ENCODE measurements around the gene CLRN2. TPM values are rescaled to one million over a fixed set of nuclear protein-coding genes. Genes with fewer than 3 reads are reported as not detected.
A peak's percentile ranks its signal among the peaks of the same experiment; 100 is the strongest.

CLRN2 gene, protein sequence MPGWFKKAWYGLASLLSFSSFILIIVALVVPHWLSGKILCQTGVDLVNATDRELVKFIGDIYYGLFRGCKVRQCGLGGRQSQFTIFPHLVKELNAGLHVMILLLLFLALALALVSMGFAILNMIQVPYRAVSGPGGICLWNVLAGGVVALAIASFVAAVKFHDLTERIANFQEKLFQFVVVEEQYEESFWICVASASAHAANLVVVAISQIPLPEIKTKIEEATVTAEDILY
- not detected for total RNA-seq

DNA sequence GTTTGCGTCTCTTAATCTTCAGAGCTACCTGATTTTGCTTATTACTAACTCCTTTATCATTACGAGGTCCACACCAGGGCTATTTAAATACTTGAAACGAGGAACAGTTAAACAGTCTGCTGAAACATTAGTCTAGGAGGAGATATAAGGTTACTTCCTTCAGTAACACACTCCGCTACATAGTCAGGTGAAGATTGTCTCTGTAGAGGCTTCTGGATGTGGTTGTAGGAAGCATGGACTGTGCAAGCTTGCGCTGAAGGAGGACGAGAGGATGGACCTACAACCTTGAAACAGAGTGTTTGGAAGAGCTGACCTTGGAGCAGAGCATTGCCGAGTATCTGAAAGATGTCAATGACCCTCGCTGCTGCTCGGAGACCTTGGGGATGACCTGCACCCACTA, at the start of gene CLRN2:
CLRN2 (plus strand) TSS at position 301 of the 400 bp plus-strand sequence. CDS start 102 bp downstream, outside the sequence.
- no peak for DNase-seq

DNA sequence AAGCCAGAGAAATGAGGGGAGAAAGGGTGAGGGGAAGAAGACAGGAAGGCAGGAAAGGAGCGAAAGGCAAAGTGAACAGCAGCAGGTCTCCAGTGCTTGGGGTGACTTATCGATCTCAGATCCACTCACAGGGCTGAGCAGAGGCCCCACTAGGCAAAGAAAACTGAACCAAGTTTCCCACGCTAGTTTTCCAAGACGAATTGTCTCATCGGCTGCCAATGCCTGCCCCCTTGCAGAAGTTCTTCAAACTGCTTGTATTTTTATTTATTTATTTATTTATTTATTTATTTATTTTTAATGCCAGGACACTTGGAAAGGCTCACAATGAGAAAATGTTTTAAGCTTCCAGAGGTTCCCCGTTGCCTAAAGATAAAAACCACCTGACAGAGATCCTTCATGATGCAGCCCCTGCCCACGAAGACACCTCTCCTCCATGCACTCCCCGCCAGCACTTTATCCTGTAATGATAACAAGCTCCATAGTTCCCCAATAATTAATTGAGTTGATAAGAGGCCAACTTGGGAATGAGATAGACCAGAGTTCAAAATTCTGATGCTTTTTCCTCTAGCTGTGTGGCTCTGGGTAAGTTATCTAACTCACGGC, 46.2 kb upstream of the CLRN2 start:
- no peak for DNase-seq

DNA sequence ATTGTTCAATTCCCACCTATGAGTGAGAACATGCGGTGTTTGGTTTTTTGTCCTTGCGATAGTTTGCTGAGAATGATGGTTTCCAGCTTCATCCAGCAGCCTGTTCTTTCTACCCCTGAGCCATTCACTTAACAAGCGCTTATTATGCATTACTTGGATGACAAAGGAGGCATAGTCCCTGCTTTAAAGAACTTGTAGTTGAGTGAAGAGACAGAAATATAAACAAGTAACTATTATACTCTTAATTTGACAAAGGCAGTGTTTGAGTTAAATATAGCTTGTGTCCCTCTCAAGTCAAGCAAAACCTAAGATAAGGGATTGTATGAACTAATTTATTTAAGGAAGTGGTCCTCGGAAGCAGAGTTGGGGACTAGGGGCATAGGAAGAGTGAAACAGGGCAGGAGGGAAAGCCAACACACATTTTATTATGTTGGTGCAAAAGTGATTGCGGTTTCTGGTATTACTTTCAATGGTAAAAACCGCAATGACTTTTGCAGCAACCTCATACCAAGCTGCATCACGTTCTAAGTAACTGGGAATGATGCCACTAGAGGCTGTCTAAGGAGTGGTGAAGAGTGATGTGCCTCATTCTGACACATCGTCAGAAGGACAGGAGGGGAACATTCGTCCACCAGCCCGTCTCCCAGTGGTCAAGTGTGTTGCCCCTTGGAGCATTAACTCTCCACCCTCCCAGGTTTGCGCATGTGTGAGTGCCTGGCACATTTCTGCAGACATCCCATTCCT, 44.9 kb upstream of the CLRN2 start:
- DNase-seq: no peak

DNA sequence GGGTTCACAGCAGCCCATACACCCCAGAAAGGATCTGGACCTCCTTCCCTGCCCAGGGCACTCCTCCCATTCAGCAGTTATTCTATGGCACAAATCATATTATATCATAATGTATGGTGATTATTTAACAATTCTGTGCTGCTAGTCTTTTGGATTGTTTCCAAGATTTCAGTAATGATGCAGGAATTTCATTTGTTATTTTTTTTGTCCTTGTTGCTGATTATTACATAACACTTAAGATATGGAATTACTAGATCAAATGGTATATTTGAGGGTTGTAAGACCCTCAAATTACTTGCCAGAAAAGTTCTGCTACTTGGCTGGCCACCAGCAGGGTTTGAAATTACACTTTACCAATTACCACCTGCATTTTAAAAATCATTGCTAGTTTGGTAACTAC, 39.5 kb upstream of the CLRN2 start:
- DNase-seq: no peak

DNA sequence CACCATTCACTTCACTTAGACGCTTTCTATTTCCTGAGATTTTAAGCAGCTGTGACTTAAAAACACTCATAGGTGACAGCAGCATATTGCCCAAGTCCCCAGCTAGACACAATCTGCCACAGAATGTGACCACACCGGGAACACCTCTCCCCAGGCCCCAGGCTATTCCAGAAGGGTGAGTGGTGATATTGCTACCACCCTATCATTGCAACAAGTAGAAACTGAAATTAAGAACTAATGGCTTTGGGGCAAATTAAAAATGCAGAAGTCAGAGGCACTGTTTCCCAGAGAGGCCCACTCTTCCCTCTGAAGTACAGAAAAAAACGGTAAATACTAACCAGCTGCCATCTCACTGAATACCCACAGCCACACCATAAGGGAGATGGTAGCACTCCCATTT, 38.1 kb upstream of the CLRN2 start:
- no peak for DNase-seq

DNA sequence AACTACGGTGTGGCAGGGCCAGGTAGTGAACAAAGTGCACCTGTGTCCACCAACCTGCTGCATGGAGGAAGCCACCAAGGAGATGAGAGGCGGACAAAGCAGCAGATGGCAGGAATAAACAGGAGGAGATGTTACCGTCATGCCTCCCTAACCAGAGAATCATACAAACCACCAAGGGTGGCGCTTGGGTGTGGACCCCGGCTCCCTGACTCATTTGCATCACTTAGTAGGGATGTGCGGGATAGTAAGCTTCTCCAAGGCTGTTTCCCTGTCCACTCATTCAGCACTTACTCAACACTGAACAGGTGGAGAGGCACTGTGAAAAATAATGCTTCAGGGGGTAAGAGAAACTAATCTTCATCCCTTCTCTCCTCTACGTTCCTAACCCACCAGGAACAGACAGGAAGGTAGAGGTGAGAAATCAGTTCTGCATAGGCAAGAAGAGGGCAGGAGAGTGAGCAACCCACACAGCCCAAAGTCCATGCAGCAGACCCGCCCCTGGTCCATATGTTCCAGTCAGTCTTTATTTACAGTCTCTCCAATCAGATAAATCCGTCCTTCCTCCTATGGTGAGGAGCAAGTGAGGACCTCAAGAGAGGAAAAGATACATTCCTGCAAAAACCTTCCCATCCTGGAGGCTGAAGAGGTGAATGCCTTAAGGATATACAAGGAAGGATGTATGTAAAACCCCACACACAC, 37.0 kb upstream of the CLRN2 start:
- no peak for DNase-seq

DNA sequence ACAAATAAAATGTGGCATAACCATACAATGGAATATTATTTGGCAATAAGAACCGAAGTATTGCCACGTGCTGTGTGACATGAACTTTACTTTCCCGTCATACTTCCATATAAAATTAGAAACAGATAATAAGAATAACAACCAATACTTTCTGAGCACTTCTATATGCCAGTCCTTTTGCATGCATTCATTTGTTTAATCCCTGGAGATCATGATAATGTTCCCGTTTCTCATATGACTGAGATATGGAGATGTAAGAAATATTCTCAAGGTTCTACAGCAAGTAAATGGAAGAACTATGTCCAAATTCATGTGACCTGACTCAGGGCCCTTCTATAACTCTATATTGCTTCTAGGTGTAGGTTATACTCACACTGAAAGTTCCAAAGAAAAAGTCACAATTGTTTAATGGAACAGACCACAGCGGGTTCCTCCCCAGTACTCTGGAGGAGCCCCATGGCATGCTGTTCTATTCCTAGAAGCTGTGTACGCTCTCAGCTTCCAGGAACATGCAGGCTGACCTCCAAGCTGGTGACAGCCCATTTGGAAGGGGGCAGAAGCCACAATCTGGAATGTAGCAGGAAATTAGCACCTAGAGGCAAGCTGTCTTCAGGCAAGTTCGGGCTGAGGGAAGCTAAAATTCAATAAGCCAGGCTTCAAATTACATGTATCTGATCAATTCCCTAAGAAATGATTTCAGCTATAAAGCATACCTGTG, 34.6 kb upstream of the CLRN2 start:
- no peak for DNase-seq

DNA sequence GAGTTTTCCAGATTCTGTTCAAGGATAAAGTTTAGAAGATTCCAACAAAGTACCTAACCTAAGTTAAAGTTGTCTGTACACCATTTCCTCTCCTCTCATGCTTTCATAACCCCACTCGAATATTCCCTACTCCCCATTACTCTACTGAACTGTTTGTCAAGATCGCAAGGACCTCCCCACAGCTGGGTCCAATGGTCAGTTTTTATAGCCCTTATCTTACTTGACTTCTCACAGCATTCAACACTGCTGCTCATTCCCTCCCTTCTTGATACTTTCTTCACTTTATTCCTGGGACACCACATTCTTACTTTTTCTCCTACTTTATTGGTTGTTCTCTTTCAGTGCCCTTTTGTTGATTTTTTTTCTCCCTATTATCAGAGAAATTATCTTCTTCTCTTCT, 34.0 kb upstream of the CLRN2 start:
- DNase-seq: no peak

DNA sequence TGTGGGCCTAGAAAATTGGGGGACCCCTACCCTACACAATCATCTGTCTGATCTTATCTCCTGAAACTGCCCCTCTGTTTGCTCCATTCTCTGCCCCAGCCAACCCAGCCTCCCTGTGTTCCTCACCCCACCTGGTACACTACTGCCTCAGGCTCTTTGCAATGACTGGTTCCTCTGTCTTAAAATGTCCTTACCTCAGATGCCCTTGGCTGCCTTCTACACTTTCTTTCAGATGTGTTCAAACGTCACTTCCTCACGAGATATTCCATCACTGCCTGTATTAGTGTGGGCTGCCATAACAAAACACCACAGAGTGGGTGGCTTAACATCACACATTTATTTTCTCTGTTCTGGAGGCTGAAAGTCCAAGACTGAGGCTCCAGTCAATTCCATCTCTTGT, 32.2 kb upstream of the CLRN2 start:
- DNase-seq: no peak

DNA sequence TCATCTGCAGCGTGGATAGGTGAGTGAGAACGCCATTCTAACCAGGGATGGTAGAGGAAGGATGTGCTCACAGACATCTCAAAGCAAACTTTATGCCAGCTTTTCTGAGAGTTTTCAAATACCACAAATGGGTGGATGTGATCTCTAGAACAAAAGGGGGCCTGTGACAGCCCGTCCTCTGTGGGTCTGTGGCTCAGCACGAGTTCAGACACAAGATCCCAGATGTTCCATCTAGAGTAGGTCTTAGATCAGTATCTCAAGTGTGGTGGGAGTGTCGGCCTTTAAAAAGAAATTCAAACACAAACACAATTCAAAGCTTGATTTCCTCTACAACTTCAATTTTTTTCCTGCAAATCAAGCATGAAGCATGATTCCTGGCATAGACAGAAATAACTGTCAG, 25.8 kb upstream of the CLRN2 start:
- no peak for DNase-seq

DNA sequence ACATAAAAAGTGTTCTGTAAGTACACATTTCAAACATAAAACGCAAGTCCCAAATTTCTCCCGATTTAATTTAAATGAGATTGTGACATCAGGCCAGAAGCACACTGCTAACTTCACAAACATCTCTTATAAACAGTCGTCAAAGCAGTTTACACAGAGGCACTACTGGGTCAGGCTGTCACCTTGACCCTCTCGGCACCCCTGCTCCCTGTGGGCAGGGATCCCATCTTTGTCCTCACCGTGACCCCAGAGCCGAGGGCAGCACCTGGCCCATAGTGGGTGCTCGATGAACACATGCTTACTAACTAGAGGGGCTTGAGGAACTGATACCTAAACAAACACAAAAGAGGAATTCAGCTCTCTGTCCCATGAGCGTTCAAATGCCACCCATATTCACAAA, 25.2 kb upstream of the CLRN2 start:
- no peak for DNase-seq

DNA sequence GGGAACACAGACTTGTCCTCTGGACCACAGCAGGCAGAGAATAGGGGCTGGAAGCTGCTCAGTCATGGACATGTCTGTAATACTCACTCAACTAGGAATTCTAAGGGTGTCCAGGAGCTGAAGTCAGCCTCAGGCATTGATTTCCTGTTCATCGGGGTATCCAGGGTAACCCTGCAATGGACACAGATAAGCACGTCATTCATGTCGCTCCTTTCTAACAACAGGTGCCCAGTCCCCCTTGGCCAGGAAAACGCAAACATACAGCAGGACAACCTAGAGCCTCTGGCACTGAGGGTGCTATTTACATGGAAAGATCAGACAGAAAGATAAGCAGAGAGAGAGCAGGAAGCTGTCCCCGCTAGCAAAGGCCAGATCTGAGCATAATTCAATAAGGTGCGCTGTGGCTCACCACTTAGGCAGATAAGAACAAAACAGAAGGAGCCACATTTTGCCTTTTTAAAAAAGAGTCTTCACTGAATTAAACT, 24.3 kb upstream of the CLRN2 start:
- DNase-seq: no peak

DNA sequence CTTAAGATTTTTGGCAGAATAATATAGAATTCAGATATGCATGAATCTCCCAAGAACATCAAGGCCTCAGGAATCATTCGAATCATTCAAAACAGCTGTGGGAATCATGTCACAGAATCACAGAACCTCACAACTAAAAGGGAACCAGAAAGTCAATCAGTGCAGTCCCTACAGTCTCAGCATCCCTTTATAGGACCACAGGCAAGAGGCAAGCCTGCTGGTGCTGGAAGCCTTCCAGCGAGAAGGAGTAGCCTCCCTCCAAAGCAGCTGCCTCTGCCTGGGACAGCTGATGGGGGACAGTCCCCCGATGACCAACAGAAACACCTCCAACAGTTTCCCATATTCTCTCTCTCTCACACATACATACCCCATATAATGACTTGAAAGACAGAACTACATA, 23.8 kb upstream of the CLRN2 start:
- DNase-seq: no peak

DNA sequence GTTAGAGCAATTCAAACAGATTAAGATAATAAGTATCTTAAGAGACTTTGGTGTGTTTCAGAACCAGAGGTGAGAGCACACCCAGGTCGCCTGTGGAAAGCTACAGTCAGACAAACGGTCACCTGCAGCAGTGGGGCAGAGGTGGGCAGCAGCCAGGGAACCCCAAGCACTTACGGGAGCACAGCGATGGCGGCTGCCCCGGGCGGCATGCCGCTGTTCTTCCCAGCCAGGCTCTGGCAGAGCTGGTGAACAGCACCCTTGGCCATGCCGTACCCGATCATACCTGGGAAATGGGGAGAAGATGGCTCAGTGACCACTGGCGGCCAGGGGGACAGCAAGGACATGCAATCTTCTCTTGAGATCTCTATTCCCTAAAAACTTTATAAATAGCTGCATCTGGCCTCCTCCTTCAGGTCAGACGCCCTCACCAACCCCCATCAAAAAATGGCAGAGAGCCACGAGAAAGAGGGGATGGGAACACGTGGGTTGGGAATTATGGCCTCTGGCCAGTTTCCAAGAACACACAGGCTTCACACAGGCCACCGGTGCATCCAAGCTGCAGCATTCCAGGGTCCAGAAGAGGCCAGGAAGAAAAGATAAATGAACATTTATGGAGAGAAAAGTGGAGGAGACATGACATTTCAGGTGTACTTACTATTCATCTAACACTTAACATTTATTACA, 22.8 kb upstream of the CLRN2 start:
- DNase-seq: no peak

DNA sequence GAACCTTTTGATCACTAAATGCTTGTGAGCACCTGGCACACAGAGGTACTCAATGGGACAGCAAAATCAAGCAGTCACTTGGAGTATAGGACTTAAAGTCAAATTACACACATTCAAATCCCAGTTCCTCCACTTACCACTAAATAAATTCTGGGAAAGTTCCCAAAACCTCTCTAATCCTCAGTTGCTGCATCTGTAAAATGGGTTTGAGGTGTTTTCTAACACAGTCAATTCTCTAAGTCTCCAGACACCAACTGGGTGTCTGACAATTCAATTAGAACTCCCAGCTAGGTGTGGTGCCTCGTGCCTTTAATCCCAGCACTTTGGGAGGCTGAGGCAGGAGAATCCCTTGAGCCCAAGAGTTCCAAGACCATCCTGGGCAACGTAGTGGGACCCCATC, 22.1 kb upstream of the CLRN2 start:
- DNase-seq: no peak

DNA sequence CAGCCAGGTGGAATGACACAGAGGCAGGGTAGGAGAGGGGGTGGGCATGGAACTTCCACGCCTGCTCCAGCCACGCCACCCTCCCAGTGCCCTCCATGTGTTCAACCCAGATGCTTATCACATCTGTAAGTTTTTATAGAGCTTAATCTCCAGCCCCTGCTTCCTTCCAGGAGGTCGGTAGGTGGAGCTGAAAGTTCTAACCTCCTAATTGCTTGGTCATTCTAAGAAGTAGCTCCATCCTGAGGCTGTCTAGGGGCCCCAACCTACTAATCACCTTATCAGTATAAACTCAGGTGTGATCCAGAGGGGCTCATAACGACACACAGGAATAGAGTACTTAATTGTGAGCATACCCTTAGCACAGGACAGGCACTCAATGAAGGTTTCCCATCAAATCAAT, 21.3 kb upstream of the CLRN2 start:
- DNase-seq: no peak

DNA sequence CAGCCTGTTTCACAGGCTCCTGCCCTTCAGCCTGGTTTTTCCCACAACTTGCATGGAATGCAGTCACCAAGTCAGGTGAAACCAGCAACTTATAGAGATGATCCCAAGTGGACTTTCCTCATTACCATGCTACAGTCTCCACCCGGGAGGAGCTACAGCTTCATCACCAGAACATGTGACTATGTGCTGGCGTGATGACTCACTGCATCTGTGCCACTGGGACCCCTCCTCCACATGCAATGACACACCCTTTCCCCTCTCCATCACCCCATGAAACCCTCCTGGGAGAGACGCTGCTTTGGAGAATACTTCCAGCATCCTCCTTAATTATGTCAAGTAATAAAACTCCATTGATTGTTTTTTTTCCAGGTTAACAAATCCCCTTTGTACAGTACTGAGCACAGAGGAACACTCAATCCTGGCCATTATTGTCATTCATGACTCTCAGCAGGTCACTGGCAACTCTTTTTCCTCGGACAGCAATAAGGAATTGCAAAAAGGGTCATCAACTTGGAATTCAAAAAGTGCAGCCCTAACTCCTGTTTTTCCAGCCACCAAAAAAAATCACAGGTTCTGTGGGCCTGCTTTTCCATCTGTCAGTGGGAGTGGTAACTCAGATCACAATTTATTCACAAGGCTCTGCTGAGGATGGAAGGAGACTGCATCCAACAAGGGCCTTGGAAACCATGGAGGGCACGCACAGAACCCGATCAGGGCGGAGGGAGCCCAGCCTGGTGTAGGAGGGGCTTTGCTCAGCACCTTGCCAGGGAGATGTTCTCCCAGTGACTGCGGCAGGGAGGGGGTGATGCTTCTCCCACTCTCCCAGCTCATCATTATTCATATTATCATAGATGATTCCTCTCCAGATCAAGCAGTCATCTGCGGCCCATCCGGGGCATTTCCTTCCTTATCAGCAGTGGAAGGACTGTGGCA, 20.4 kb upstream of the CLRN2 start:
- peak; percentile 15 for DNase-seq

DNA sequence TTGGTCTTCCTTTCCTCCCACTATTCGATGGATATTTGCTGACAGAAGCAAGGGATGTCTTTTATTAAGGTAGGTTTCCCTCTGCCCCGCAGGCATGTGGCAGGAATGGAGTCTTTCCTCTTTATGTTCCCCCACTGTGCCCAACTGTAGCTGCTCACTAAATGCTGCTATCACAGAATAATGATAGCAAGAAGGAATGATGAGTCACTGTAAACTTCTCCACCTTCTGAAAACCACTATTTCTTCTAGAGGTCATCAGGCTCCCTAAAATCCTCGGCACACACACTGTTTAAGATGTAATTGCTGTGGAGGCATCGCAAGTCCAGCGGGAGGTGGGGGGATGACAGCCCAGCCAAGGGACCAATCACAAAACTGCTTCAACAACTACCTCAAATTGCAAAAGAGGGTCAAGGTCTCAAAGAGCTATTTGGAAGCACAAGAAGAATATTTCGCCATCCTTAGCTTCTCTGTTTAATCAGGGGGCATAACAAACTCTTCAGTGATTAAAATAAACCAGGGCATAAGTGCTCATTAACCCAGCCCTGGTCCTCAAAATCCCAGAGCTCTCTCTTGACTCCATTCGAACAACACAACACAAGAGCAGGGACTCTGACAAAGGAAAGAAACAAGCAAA, 17.0 kb upstream of the CLRN2 start:
- DNase-seq: no peak

DNA sequence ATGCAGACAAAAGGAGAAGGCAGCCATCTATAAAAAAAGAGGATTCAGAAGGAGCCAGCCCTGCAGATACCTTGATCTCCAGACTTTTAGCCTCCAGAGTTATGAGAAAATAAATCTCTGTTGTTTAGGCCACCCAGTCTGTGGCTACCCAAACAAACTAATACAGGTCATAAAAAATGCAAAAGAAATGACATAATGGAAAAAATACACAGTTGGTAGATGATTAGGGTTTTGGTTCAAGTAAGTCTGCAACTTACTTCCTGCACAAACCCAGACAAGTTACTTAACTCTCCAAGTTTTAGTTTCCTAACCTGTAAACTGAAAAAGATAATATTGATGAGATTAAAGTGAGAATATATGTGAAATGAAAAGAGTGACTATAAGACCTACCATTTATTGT, 14.4 kb upstream of the CLRN2 start:
- no peak for DNase-seq

DNA sequence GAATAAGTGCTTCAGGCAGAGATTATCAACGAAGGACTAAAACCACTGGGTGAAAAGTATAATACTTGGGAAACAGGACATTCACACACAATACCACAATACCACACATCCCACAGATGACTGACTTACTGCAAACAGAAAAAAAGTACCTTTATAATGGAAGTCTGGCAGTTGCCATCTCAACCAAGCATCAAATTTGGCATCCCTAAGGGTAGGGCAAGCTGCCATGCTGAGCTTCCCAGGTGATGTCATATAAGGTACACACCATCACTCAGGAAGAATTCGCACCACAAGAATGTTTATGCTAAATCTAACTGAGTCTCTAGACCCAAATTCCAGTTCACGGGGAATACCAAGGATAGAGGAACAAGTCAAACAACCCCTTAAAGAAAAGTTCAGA, 12.2 kb upstream of the CLRN2 start:
- DNase-seq: no peak
